GM20431 (cell line): Measurements from ENCODE around the gene RARS1.
"Not testable (repeated sequence)": the region's sequence is repeated elsewhere in the genome, so short reads cannot be mapped to it uniquely, and the experiment has no call there.

Source experiments
- in situ Hi-C: fragments of 300-500 bp; cut with MseI, MboI; formaldehyde crosslinking; loops from one replicate; pipeline ENCODE4 v1.15.0; 2020; ENCODE audit warnings: low sequenced_read_pairs; ENCODE audit not compliant: unreplicated experiment

Gene RARS1

DNA sequence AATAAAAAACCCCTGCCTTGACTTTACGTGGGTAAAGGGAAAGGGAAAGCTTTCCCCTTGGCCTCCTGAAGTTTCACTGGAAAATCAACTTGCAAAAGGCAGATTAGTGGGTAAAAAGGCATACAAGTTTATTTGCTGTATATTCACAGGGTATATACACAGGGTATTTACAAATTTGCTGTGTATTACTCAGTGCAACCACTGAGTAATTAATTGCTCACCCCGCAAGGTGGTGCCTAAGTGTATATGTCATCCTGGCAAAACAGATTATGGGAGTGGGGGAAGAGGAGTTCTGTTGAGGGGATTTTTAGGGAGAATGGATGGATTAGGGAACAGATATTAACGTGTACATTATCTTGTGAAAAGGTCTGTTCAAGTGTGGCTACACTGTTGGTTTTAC is 7.1 kb upstream of the RARS1 start:
- in situ Hi-C loops = loop anchor here (25.0 kb wide), 1 partner anchor 192 kb away; the partner anchor contains the start of gene WWC1

DNA sequence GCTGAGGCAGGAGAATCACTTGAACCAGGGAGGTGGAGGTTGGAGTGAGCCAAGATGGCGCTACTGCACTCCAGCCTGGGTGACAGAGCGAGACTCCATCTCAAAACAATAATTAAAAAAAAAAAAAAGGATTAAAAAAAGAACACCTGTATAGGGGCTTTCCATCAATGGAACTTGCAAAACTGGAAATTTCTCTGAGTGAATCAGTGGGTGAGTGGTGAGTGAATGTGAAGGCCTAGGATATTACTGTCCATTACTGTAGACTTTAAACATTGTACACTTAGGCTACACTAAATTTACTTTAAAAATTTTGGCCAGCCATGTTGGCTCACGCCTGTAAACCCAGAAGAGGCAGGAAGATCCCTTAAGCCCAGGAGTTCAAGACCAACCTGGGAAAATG is 5.7 kb upstream of the RARS1 start:
- in situ Hi-C loops = loop anchor here (25.0 kb wide), 1 partner anchor 193 kb away; the partner anchor contains the start of gene WWC1

- in situ Hi-C loops = loop anchor here (25.0 kb wide), 1 partner anchor 194 kb away; the partner anchor contains the start of gene WWC1
These were observed 4.9 kb upstream of the RARS1 start for GRCh38 chr5:168481330-168481788.

DNA sequence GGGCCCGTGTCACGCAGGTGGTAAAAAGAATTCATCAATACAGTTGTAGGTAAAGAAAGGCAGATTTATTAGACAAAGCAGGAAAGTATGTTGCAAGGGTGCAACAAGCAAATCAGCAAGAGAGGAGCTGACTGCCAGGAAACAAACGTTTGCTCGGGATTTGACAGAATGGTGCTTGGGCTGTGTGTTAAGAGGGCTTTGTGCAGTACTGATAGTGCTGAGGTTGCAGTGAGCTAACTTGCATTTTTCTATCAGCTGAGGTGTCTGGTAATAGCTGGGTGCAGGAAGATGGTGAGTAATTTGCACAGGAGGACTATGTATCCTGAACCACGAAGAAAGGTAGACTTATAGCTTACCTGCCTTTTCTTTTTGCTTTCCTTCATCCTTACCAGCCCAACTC is 3.9 kb upstream of the RARS1 start:
- in situ Hi-C loops = loop anchor here (25.0 kb wide), 1 partner anchor 195 kb away; the partner anchor contains the start of gene WWC1

DNA sequence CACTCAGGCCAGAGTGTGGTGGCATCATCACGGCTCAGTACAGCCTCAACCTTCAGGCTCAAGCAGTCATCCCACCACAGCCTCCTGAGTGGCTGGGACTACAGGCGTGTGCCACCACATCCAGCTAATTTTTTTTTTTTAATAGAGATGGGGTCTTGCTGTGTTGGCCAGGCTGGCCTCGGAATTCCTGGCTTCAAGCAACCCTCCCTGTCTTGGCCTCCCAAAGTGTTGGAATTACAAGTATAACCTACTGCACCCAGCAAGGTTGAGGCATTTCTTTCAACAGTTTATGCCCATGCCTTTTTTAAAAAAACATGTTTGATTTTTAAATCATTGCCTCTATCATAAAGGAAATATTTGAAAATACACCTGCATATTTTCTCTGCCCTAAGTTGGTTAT is 2.8 kb downstream of the RARS1 start:
- in situ Hi-C loops = loop anchor here (25.0 kb wide), 1 partner anchor 202 kb away; the partner anchor contains the start of gene WWC1

GRCh38 chr5:168494057-168494555 is 7.8 kb downstream of the RARS1 start:
- in situ Hi-C loops = loop anchor here (25.0 kb wide), 1 partner anchor 207 kb away; the partner anchor contains the start of gene WWC1

DNA sequence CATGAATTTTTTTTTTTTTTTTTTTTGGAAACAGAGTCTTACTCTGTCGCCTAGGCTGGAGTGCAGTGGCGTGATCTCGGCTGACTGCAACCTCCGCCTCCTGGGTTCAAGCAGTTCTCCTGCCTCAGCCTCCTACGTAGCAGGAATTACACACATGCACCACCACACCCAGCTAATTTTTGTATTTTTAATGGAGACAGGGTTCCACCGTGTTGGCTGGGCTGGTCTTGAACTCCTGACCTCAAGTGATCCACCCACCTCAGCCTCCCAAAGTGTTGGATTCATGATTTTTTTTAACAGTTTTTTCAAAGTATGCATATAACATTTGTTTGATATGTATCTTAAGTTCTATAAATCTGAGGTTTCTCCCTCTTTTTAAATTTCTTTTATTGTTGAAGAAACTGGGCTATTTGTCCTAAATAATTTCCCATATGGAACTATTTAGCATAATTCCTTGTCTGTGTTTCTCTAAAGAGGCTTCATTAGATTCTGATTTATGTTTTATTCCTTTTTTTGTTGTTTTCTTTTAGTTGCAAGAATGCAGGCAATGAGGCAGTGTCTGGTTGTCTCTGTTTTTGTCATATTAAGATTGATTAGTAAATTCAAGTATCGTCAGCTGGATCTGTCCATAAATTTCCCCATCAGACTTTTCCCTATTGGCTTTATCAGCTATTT is 16.4 kb downstream of the RARS1 start:
- in situ Hi-C loops = no loop called here

- in situ Hi-C loops = no loop called here
These were observed 27.7 kb downstream of the RARS1 start for GRCh38 chr5:168513861-168514428.

GRCh38 chr5:168525856-168526255 is 39.6 kb downstream of the RARS1 start:
- in situ Hi-C loops = no loop called here

DNA sequence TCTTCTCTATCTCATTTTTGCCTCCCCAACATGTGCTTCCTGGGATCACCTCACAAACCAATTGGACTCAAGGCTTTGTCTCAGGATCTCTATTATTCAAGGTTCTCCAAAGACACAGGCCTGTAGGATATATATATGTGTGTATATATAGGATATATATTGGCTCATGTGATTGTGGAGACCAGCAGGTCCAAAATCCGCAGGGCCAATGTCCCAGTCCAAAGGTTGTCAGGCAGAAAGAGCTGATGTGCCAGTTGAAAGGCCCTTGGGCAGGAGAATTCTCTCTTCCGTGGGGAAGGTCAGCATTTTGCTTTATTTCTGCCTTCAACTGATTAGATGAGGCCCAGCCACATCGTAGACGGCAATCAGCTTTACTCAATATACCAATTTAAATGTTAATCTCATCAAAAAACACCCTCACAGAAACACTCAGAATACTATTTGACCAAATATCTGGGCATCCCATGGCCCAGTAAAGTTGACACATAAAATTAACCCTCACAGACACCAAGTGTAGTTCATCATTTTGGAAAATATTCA is 41.6 kb downstream of the RARS1 start:
- in situ Hi-C loops = no loop called here

- in situ Hi-C loops = no loop called here
These were observed 42.5 kb downstream of the RARS1 start, which contains the start of gene FBLL1 for GRCh38 chr5:168528521-168529373. TSS of gene FBLL1 (plus strand) at chr5:168529305. CDS start at chr5:168529505, 200 bp downstream.

GRCh38 chr5:168529374-168530234 is 43.3 kb downstream of the RARS1 start:
- in situ Hi-C loops = no loop called here

DNA sequence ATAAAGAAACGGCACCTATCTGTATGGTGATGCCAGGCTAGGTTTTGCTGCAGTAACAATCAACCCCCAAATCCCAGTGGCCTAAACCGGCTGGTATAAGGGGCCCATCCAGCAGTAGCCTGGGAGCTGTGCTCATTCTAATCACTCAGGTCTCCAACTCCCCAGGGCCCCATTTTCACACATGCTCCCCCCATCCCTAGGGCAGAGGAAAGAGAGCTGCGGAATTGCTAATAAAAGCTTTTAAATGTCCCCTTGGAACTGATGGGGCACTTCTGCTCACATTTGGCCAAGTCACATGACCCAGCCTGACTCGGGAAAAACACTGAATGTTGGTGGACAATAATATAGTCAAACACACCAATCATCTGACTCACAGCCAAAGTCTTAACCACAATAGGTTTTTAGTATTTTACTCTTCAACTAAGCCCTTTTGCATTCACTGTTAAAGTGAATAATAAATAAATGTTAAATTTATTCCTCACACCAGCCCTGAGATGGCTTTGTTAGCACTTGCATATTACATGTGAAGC is 44.4 kb downstream of the RARS1 start:
- in situ Hi-C loops = no loop called here

DNA sequence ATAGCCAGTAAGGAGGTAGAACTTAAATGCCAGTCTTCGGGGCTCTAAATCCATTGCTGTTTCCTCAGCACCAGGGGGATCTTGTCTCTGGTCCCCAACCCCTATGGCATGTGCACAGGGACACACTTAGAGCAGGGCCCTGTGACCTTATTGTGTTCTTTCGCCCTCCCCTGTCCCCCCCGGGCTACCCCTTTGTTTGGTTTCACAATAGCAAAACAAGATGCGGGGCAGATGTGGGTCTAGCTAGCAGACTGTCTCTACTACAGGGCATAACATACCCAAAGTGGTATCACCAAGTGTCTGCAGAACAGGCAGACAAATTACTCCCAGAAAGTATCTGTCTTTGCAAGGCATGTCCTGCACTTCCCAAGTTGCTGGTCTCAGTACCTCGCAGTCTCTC is 44.9 kb downstream of the RARS1 start:
- in situ Hi-C loops = no loop called here

- in situ Hi-C loops = no loop called here
These were observed 46.0 kb downstream of the RARS1 start for GRCh38 chr5:168531987-168532864.

GRCh38 chr5:168534351-168534750 is 48.1 kb downstream of the RARS1 start:
- in situ Hi-C loops = not testable (repeated sequence)

- in situ Hi-C loops = no loop called here
These were observed 50.9 kb downstream of the RARS1 start for GRCh38 chr5:168537176-168537575.

DNA sequence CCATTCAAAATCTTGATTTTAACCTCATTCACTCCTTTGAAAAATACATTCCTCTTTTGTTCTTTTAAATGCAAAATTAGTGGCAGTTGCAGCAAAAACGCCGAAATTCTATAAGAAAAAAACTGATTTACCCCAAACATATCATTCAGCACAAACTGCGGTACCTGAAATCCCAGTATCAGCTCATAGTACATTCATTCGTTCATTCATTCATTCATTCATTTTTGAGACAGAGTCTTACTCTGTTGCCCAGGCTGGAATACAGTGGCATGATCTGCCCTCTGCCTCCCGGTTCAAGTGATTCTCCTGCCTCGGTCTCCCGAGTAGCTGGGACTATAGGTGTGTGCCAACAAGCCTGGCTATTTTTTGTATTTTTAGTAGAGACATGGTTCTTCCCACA is 63.3 kb downstream of the RARS1 start:
- in situ Hi-C loops = no loop called here
